H54 (cell line): ENCODE data around the gene POLG.
"Not testable (repeated sequence)": the region's sequence is repeated elsewhere in the genome, so short reads cannot be mapped to it uniquely, and the experiment has no call there.

Experiments
- DNase-seq: peaks from one replicate; pipeline ENCODE4 v3.0.0; 2011; ENCODE audit warnings: low spot score, mixed read lengths; ENCODE audit not compliant: insufficient read length
- FAIRE-seq: peaks from 3 replicates; lab custom pipeline; 2011; peaks lifted over from hg19 to GRCh38; lab: Jason Lieb, UNC
- POLR2A ChIP-seq: IDR thresholded peaks from 2 replicates; pipeline ENCODE4 v1.6.1; 2011; ENCODE audit warnings: low read depth, mild to moderate bottlenecking, low read length

Gene POLG

DNA sequence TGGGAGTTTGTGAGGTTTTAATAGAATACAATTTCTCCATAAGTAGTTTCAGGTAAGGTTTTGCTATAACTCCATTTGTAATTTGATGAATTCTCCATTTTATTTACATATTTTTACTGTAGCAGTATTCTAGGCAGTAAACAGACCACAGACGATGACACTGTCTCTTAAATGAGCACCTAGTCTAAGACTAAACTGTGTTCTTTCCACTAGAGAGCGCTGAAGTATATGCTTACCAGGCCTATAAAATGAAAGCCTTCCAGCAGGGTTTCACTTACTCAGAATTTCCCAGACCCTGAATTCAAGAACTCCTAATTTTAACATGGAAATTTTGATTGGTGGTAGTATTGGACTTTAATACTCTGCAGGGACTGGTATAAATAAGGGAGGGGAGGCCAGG, 41.6 kb downstream of the POLG start:
- no peak for TF ChIP-seq POLR2A
- no peak for FAIRE-seq
- no peak for DNase-seq

DNA sequence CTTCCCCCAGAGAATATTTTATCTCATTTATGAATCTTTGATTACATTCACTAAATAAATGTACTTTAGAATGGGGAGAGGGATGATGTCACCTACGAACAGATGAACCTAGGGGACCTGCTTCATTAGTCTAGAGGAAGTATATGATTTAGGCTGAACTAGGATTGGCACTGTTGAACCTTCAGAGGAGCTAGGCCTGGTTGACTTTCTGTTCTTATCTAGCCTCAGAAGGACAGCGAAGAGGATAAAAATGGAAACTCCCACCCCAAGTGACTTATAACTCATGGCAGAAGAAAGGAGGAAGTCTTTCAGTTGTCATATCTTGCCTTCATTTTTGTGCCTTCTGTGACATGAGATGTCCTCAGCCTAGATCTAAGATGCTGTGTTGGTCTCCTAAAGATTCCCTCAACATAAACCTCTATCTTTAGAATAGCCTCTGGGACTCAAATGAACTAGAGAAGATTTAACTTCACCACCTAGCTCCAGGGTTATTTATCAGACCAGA, 42.6 kb downstream of the POLG start:
- FAIRE-seq (no peak), DNase-seq (no peak)
- no peak for TF ChIP-seq POLR2A

DNA sequence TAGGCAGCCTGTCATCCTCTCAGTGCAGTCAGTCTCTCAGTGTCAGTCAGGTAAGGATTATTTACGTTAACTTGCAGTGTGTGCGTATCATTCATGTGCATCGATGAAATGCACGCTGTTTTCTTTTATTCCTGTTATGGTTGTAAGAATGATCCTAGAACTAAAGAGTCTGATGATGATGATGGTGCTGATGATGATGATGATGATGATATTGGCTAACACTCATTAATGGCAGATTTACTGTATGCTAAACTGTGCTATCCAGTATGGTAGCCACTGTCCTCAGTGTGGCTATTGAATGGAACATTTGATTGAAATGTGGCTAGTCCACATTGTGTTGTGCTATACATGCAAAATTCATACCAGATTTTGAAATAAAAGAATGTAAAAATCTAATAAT, 51.4 kb downstream of the POLG start:
- no peak for DNase-seq
- no peak for FAIRE-seq
- TF ChIP-seq POLR2A, result no peak

DNA sequence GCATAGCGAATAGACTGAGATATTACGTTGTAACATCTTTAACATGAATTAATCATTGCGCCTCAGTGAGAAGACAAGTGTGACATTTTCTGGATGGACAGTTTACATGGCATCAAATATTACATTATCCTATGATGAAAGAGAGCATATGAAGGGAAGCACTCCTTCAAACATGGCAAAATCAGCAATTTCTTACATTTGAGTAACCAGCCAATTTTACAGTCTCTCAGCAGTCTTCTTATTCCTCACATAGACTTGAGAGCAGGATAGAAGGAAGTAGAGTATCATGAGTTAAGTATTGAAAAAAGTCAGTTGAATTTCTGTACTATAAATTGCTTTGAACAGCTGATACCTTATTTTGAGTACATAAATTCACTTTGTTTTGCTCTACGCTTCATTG, 52.0 kb downstream of the POLG start:
- no peak for TF ChIP-seq POLR2A
- FAIRE-seq, result no peak
- no peak for DNase-seq

DNA sequence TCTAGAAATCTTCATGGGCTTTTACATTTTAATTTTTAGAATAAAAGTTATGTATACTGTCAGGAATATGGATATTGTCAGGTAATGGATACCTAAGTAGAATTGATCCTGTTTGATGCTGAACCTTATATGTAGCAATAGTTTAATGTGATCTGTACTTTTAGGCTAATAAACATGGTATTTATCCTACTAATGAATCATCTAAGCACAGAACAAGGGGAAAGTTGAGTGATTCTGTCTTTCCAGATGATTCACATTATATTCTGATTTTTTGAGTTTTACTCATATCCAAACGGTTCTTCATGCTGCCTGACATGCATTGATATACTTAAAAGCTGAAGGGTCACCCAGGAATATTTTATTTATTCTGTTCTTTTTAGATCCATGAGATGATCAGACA, 56.3 kb downstream of the POLG start:
- DNase-seq, result no peak
- no peak for FAIRE-seq
- TF ChIP-seq POLR2A, result no peak

DNA sequence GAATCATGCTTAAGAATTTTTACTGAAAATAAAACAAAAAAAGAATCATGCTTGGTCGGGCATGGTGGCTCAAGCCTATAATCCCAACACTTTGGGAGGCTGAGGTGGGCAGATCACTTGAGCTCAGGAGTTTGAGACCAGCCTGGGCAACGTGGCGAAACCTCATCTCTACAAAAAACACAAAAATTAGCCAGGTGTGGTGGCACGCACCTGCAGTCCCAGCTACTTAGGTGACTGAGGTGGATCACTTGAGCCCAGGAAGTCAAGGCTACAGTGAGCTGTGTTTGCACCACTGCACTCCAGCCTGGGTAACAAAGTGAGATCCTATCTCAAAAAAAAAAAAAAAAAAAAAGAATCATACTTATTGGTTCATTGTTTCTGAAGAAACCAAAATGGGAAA, 57.3 kb downstream of the POLG start:
- not testable (repeated sequence) for FAIRE-seq, DNase-seq
